Measurements from ENCODE around the gene STRA6. TPM values are rescaled to one million over a fixed set of nuclear protein-coding genes. Genes with fewer than 3 reads are reported as not detected.

Gene STRA6
- total RNA-seq, 4 donors from 2014 or later, result 0.13 to 0.83 (median 0.47) TPM

DNA sequence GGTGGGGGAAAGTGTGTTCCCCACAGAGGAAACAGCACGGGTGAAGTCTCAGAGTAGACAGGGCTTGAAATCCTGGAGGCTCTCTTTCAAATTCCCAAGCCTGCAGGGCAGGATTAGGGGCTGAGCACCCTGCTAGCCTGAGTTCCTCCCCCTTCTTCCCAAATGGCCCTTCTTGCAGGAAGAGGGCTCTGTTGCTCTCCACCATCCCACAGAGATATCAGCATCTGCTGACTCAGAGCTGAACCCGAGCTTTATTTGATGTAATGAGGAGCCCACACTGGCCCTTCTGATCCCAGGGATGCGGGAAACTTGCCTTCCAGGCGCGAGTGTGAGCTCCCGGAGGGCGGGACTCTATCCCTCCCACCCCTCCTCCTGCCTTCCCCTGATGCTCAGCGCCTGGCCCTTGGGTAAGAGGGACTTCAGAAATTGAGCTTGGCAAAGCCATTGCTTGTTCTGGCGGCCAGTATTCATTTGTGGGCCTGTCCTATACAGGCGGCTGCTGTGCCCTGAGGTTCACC lies 1.4 kb upstream of the STRA6 start:
- no peak for DNase-seq (ENCODE audit: extremely low spot score)
- H3K36me3 ChIP-seq, result no peaks in the 10 kb centered on the region
- TF ChIP-seq CTCF (IDR thresholded peaks at IDR 0.05) (no peak), EP300 (IDR thresholded peaks at IDR 0.05) (no peak), POLR2A (IDR thresholded peaks at IDR 0.05; ENCODE audit: low read depth) (no peak), POLR2AphosphoS5 (IDR thresholded peaks at IDR 0.05) (no peak)

GRCh38 chr15:74201710-74202420 lies 722 bp downstream of the STRA6 start:
- no peak overlapping the region for H3K27ac ChIP-seq (replicated peaks in 1 of 4)
- no peak for TF ChIP-seq EP300 (IDR thresholded peaks at IDR 0.05)
- no peak for TF ChIP-seq POLR2A (IDR thresholded peaks at IDR 0.05; ENCODE audit: low read depth)
- no peak for TF ChIP-seq POLR2AphosphoS5 (IDR thresholded peaks at IDR 0.05)
- no peak for TF ChIP-seq CTCF (IDR thresholded peaks at IDR 0.05)
- H3K4me3 ChIP-seq, result no peak overlapping the region
- 52% methylated on average over 6 of the region's 7 CpGs for WGBS
- intact Hi-C loops (cut with DNase I), result no loop called here
- H3K36me3 ChIP-seq, result no peaks in the 10 kb centered on the region
- H3K27me3 ChIP-seq, result peaks cover 0 to 16% (median 0%) of the 10 kb centered on the region in 4 donors
- no peaks in the 10 kb centered on the region for H3K9me3 ChIP-seq
- H3K4me1 ChIP-seq, result peaks cover 16 to 28% (median 22%) of the 10 kb centered on the region in 4 donors
- DNase-seq (ENCODE audit: extremely low spot score), result no peak

More for the DNA sequence above, 1.4 kb upstream of the STRA6 start:
- Histone ChIP-seq H3K4me3 (no peak overlapping the region), H3K27ac (replicated peaks in 1 of 4) (no peak overlapping the region), H3K27me3 (peaks cover 0 to 16% (median 0%) of the 10 kb centered on the region in 4 donors), H3K9me3 (no peaks in the 10 kb centered on the region), H3K4me1 (peaks cover 16 to 28% (median 22%) of the 10 kb centered on the region in 4 donors)
- intact Hi-C loops (cut with DNase I), result no loop called here
- WGBS, result 48% methylated on average over 3 of the region's 10 CpGs

DNA sequence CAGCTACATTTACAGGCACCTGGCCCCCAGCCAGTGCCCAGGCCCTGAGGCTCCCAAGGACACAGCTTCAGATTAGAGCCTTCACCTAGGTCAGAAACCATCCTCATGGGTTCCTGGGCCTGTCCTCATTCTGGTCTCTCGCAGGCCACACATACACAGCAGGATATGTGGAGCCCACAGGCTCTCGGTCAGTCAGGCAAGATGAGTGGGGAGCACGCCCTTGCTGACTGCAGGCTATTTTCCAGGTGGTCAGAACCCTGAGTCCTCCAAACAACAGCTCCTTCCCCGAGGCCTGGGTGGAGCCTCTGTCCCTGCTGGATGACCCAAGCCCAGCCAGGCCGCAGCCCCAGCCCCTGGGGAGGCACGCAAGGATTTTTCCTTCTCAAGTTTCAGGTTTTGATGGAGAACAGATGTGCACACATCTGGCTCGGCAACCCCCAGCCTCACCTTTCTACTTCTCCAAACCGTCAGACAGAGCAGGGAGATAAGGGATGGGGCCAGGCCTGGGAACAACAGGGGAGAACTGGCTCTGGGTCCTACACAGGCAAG lies 1.6 kb downstream of the STRA6 start:
- no peak for DNase-seq (ENCODE audit: extremely low spot score)
- Histone ChIP-seq H3K36me3 (no peaks in the 10 kb centered on the region), H3K27me3 (peaks cover 0 to 16% (median 0%) of the 10 kb centered on the region in 4 donors), H3K4me1 (peaks cover 23 to 35% (median 28%) of the 10 kb centered on the region in 4 donors), H3K27ac (replicated peaks in 1 of 4) (no peak overlapping the region), H3K4me3 (no peak overlapping the region), H3K9me3 (no peaks in the 10 kb centered on the region)
- WGBS, result 82% methylated on average over 5 of the region's 8 CpGs
- intact Hi-C loops (cut with DNase I), result no loop called here
- TF ChIP-seq CTCF (IDR thresholded peaks at IDR 0.05), result no peak
- TF ChIP-seq POLR2AphosphoS5 (IDR thresholded peaks at IDR 0.05), result no peak
- TF ChIP-seq EP300 (IDR thresholded peaks at IDR 0.05), result no peak
- no peak for TF ChIP-seq POLR2A (IDR thresholded peaks at IDR 0.05; ENCODE audit: low read depth)

DNA sequence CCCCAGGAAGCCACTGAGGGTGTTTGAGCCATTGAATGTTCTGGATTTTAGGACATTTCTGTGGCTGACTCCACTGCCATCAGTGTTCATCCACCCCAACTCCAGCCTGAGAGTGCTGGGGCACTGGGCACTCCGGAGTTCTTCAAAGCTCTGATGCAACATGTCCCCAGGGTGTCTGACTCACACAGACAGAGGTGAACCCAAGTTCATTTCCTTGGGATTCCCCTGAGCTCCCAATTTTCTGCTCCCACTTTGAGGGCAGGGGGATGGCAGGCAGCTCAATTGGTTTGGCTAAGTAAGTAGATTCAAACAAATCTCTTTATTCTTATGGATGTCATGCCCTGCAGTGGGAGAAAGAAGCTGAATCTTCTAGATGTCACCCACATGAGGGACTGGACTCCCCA lies 2.2 kb downstream of the STRA6 start:
- no peak for DNase-seq (ENCODE audit: extremely low spot score)
- no peak overlapping the region for H3K4me3 ChIP-seq
- TF ChIP-seq POLR2AphosphoS5 (IDR thresholded peaks at IDR 0.05), result no peak
- no peak for TF ChIP-seq POLR2A (IDR thresholded peaks at IDR 0.05; ENCODE audit: low read depth)
- H3K4me1 ChIP-seq, result peaks cover 22 to 39% (median 31%) of the 10 kb centered on the region in 4 donors
- H3K27ac ChIP-seq (replicated peaks in 1 of 4), result no peak overlapping the region
- no CpG with 5 or more reads among the region's 1 CpG for WGBS
- H3K27me3 ChIP-seq, result peaks cover 0 to 16% (median 0%) of the 10 kb centered on the region in 4 donors
- intact Hi-C loops (cut with DNase I), result no loop called here
- H3K36me3 ChIP-seq, result no peaks in the 10 kb centered on the region
- H3K9me3 ChIP-seq, result no peaks in the 10 kb centered on the region

DNA sequence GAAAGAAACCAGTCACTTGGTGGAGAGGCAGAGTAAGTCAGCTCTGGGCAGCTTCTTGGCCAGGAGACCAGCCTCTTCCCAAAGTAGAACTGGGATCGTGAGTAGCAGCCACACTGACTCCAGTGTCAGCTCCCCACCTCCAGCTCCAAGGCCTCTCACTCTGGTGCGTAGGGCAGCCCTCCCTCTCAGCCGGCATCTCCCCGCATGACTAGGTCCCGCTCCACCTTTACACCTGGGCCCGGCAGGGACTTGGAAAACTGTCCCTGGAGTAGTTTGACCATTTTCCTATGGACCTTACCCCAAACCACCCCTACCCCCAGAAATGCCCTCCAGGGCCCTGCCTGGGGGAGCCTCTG lies 3.3 kb downstream of the STRA6 start:
- no peak for DNase-seq (ENCODE audit: extremely low spot score)
- peaks cover 22 to 39% (median 31%) of the 10 kb centered on the region in 4 donors for H3K4me1 ChIP-seq
- H3K36me3 ChIP-seq, result no peaks in the 10 kb centered on the region
- no peaks in the 10 kb centered on the region for H3K9me3 ChIP-seq
- H3K27me3 ChIP-seq, result peaks cover 0 to 16% (median 0%) of the 10 kb centered on the region in 4 donors
- WGBS, result 100% methylated on average over 5 of the region's 6 CpGs
- intact Hi-C loops (cut with DNase I), result no loop called here
- no peak overlapping the region for H3K4me3 ChIP-seq
- no peak for TF ChIP-seq EP300 (IDR thresholded peaks at IDR 0.05)
- no peak for TF ChIP-seq CTCF (IDR thresholded peaks at IDR 0.05)
- TF ChIP-seq POLR2AphosphoS5 (IDR thresholded peaks at IDR 0.05), result no peak
- TF ChIP-seq POLR2A (IDR thresholded peaks at IDR 0.05; ENCODE audit: low read depth), result no peak
- H3K27ac ChIP-seq (replicated peaks in 1 of 4), result no peak overlapping the region

Measured in esophagus muscularis mucosa (tissue), 4 donors.